IPS-18c (cell line): Measurements from ENCODE around the gene C2orf92.
A peak's percentile ranks its signal among the peaks of the same experiment; 100 is the strongest.
"Not testable (repeated sequence)": the region's sequence is repeated elsewhere in the genome, so short reads cannot be mapped to it uniquely, and the experiment has no call there.

Experiments
- H3K4me3 ChIP-seq: 2 replicates; pipeline ENCODE4 v1.7.0; 2013; ENCODE audit warnings: low read depth, mild to moderate bottlenecking, low read length, moderate library complexity; ENCODE audit not compliant: insufficient read depth
- H3K9me3 ChIP-seq: one replicate; pipeline ENCODE4 v1.6.1; 2013; ENCODE audit warnings: mild to moderate bottlenecking, low read length, moderate library complexity; ENCODE audit not compliant: control insufficient read depth, insufficient read depth

C2orf92 gene

DNA sequence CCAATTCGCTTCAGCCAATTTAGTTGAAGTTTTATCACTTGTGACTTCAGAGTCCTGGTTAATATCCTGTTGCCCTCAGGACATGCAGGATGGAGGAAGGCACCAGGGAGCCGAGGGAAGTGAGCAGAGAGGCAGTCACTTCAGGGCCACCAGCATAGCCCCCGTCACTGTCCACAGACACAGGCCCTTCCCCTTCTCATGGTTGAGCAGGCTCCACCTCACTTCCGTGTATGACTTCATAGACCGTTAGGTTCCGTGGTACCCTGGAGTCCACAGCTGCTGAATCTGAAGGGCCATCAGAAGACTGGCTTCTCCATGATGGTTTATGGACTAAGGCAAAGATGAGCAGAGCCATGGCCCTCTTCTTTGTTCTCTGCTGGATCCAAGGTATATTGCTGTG is at the start of gene C2orf92:
C2orf92 (plus strand) TSS at position 266 of the 400 bp plus-strand sequence; CDS start at position 342, 76 bp downstream.
- Histone ChIP-seq H3K4me3 (no peak within 1 kb of the TSS), H3K9me3 (no peaks in the 10 kb centered on the region)

- not testable (repeated sequence) for H3K9me3 ChIP-seq, H3K4me3 ChIP-seq
These were observed 49.0 kb upstream of the C2orf92 start for GRCh38 chr2:97620492-97620891.

- not testable (repeated sequence) for H3K4me3 ChIP-seq, H3K9me3 ChIP-seq
These were observed 46.5 kb upstream of the C2orf92 start for GRCh38 chr2:97622976-97623375.

- H3K4me3 ChIP-seq, H3K9me3 ChIP-seq: not testable (repeated sequence)
These were observed 44.0 kb upstream of the C2orf92 start for GRCh38 chr2:97625354-97626048.

- not testable (repeated sequence) for H3K9me3 ChIP-seq, H3K4me3 ChIP-seq
These were observed 43.5 kb upstream of the C2orf92 start for GRCh38 chr2:97626049-97626430.

GRCh38 chr2:97644023-97644717 is 25.3 kb upstream of the C2orf92 start:
- no peak overlapping the region for H3K4me3 ChIP-seq

GRCh38 chr2:97645112-97645694 is 24.3 kb upstream of the C2orf92 start:
- Histone ChIP-seq H3K9me3 (peaks cover 2% of the 10 kb centered on the region), H3K4me3 (peak overlapping the region; percentile 99)

More at GRCh38 chr2:97644023-97644717, 25.3 kb upstream of the C2orf92 start:
- peaks cover 2% of the 10 kb centered on the region for H3K9me3 ChIP-seq

GRCh38 chr2:97645695-97646629 is 23.6 kb upstream of the C2orf92 start, which contains the start of gene COX5B:
TSS of gene COX5B (plus strand) at chr2:97646062. CDS start at chr2:97646087, 25 bp downstream.
- H3K9me3 ChIP-seq: peaks cover 2% of the 10 kb centered on the region
- H3K4me3 ChIP-seq: peak within 1 kb of the TSS; percentile 99

DNA sequence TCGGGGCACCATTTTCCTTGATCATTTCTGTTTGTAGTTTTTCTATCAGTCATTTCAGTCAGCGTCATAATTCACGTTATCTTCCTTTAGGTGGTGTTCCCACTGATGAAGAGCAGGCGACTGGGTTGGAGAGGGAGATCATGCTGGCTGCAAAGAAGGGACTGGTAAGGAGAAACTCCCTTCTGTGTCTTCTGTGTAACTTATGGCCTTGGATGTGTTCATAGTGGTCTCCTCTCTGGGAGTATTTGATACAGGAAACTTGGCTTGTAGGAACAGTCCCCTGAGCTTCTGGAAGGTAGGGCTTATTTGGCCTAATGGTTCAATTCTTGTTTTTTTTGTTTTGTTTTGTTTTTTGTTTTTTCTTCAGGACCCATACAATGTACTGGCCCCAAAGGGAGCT is 22.5 kb upstream of the C2orf92 start:
- Histone ChIP-seq H3K9me3 (peaks cover 2% of the 10 kb centered on the region), H3K4me3 (peak overlapping the region; percentile 99; the same call in 1 of the 2 replicates)

DNA sequence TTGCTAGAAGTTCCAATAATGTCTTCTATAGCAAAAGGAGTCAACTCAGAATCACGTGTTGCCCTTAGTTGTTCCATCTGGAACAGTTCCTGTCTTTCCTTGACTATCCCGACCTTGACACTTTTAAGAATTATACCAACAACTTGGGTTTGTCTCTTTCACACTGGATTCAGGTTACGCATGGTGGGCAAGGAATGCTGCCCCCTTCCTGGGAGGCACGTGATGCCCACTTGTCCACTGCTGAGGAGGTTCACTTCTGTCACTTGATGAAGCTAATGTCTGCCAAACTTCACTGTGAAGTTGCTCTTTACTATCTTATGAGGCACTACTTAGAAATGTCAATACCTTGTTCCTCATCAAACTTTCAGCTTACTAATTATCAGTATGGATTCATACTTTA is 18.4 kb upstream of the C2orf92 start:
- Histone ChIP-seq H3K4me3 (no peak overlapping the region), H3K9me3 (peaks cover 2% of the 10 kb centered on the region)

DNA sequence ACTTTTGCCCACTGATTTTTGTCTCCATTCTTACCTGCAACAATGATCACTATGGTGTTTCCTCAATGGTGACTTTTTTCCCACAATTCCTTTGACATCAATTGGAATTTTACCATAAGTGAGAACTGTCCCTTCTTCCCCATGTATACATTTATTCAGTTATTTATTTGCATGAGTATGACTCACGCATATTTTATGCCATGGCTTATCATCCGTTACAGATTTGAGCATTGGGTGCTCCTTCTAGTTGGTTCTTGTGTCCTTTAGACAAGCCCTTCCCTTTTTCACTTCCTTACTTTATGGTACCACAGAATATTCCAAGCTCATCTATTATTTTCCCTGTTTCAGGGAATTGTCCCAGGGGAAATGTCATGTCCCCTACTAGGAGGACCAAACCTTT is 16.0 kb upstream of the C2orf92 start:
- Histone ChIP-seq H3K4me3 (no peak overlapping the region), H3K9me3 (no peaks in the 10 kb centered on the region)

- H3K9me3 ChIP-seq: no peaks in the 10 kb centered on the region
These were observed 15.6 kb upstream of the C2orf92 start for GRCh38 chr2:97653874-97654273.

DNA sequence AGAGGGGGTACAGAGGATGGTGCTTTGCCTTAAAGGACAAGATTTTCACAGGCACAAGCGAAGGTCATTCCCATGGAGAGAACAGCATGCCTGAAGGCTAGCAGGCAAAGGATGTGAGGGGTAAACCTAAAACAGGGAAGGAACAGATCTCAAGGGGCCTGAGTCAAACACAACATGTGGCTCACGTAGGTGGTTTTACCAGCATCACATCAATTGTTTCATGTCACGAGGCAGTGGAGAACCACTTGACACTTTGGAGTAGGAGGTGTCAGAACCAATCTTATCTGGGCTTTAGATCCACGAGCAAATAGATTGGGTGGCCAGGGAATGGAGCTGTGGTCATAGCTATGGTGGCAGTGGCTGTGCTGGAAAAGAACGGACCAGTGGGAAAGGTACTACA is 15.2 kb upstream of the C2orf92 start:
- H3K4me3 ChIP-seq: no peak overlapping the region

More at GRCh38 chr2:97653874-97654273, 15.6 kb upstream of the C2orf92 start:
- no peak overlapping the region for H3K4me3 ChIP-seq

GRCh38 chr2:97654791-97655190 is 14.7 kb upstream of the C2orf92 start:
- H3K4me3 ChIP-seq: no peak overlapping the region
- no peaks in the 10 kb centered on the region for H3K9me3 ChIP-seq

More for the DNA sequence above, 15.2 kb upstream of the C2orf92 start:
- no peaks in the 10 kb centered on the region for H3K9me3 ChIP-seq

GRCh38 chr2:97656129-97656755 is 13.3 kb upstream of the C2orf92 start:
- H3K9me3 ChIP-seq: no peaks in the 10 kb centered on the region
- no peak overlapping the region for H3K4me3 ChIP-seq

DNA sequence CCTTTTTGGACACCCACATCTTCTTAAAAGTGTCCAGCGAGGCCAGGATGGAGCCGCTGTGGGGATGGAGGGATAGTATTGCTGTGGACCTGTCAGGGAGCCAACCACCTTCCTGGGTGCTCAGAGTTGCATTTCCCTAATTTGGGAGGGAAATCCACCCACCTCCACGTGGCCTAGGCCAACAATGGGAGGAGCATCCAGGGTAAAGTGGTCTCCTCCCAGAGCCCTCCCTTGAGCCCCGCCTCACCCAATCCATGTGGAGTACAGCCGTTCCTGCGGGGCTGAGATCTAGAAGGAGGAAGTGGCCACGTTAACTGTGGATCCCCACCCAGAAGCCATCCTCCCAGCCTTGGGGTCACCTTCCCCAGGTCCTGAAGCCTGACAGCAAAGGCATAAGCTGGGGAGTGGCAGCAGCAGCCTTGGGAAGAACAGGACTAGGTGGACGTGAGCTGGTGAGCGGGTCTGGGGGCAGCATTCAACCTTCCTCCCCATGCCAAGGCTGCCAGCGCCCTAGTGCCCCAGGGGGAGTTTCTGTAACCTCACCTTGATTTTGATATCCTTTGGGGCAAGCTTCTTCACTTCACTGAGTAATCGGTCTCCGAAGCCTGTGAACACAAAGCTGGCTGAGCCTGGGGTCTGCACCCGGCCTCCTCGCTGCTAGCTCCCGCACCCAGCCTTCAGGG is 12.5 kb upstream of the C2orf92 start:
- H3K4me3 ChIP-seq: no peak overlapping the region
- no peaks in the 10 kb centered on the region for H3K9me3 ChIP-seq
